A673 (cell line): ENCODE results near the gene TDP2.

Experiments
- CTCF ChIP-seq: fragments of 300-800, 200-600 bp; sonication (generic); conservative IDR thresholded peaks from 2 replicates; pipeline ENCODE4 v1.5.1; 2017; ENCODE audit warnings: low read depth, mild to moderate bottlenecking, antibody characterized with exemption, low read length, moderate library complexity, mixed read lengths
- EZH2 ChIP-seq: fragments of 200-600 bp; sonication (generic); IDR thresholded peaks from 2 replicates; pipeline ENCODE4 v1.6.1; 2017; ENCODE audit warnings: borderline replicate concordance, low read depth, mild to moderate bottlenecking, mixed read lengths, antibody characterized with exemption, low read length; ENCODE audit not compliant: poor library complexity, severe bottlenecking

- no peak for TF ChIP-seq CTCF
- TF ChIP-seq EZH2: no peak
Observed at GRCh38 chr6:24710519-24711303, 44.0 kb upstream of the TDP2 start.
